Esophagus squamous epithelium (tissue), 5 donors: ENCODE data around the gene MEFV. TPM values are rescaled to one million over a fixed set of nuclear protein-coding genes. Genes with fewer than 3 reads are reported as not detected.
"Not testable (repeated sequence)": the region's sequence is repeated elsewhere in the genome, so short reads cannot be mapped to it uniquely, and the experiment has no call there.

Experiments
- DNase-seq: peaks from one replicate; lab custom pipeline; 2025; lab: John Stamatoyannopoulos, UW
- H3K27ac ChIP-seq, 4 donors: fragments of 200-600 bp; sonication (generic); one replicate each; pipeline ENCODE4 v1.5.1; 2016 to 2019; ENCODE audit warnings: mild to moderate bottlenecking in 1 of 4
- H3K27me3 ChIP-seq, 4 donors: fragments of 200-600 bp; sonication (generic); 1 replicate in 3 of 4; 2 replicates in 1 of 4; pipeline versions ENCODE4 v1.5.1 to v1.6.0; 2017 to 2021; ENCODE audit warnings: antibody characterized with exemption in 1 of 4
- H3K36me3 ChIP-seq, 3 donors: fragments of 200-600 bp; sonication (generic); one replicate each; pipeline ENCODE4 v1.5.1; 2016 to 2019
- H3K4me1 ChIP-seq, 3 donors: fragments of 200-600 bp; sonication (generic); one replicate each; pipeline ENCODE4 v1.5.1; 2017 to 2019
- H3K4me3 ChIP-seq, 4 donors: fragments of 200-600 bp; sonication (generic); 1 replicate in 3 of 4; 2 replicates in 1 of 4; pipeline ENCODE4 v1.5.1; 2016 to 2019; ENCODE audit warnings: mild to moderate bottlenecking in 2 of 4, moderate library complexity in 1 of 4
- H3K9me3 ChIP-seq, 3 donors: fragments of 200-600 bp; sonication (generic); one replicate each; pipeline ENCODE4 v1.5.1; 2016 to 2019
- POLR2A ChIP-seq, 4 donors: fragments of 450-650 bp; IDR thresholded peaks; one replicate each; pipeline ENCODE4 v1.6.1; 2017; ENCODE audit warnings: antibody characterized with exemption in 4 of 4, mild to moderate bottlenecking in 4 of 4, moderate library complexity in 3 of 4
- WGBS, 2 donors: methylation state at CpG; one replicate each; pipeline ENCODE4 v1.1.5; 2018; 5-methylcytosine and 5-hydroxymethylcytosine counted together
- intact Hi-C: fragments of 100-400 bp; cut with DNase I; formaldehyde crosslinking; loops from one replicate; pipeline ENCODE4 v1.15.0; 2022
- total RNA-seq, 4 donors: library from RNA; depleted of rRNA; stranded (reverse); fragments of >200 nt; gene quantifications; one replicate each; pipeline ENCODE4 v1.1.0, GENCODE V29; 2016
- TF ChIP-seq, protein P1 (sequence below), 6 experiments: fragments of 450-650 bp in 4 of 6; fragments of 200-600 bp in 2 of 6; sonication (generic) in 2 of 6; IDR thresholded peaks; one replicate each; pipeline ENCODE4 v1.5.1; 2016 to 2019; ENCODE audit warnings: antibody characterized with exemption in 6 of 6, mild to moderate bottlenecking in 4 of 6, moderate library complexity in 4 of 6
- donor health status: DM: yes; HTN: yes; CAD: no.

MEFV gene
- total RNA-seq, 4 donors from 2014 or later: 0.38 to 2.8 (median 1.5) TPM

DNA sequence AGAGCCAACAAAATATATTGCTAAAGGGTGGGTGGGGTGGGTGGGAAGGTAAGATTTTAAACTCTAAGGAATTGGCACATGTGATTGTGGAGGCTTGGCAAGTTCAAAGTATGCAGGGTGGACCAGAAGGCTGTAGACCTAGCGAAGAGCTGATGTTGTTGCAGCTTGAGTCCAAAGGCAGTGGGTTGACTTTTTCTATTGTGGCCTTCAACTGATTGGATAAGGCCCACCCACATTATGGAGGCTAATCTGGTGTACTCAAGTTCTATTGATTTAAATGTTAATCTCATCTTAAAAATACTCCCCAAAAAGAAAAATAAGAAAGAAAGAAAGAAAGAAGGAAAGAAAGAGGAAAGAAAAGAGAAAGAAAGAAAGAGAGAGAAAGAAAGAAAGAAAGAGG is 43.9 kb downstream of the MEFV start:
- intact Hi-C loops: no loop called here
- 54 to 69% methylated on average over 1 of the region's 1 CpG for WGBS, 2 donors

GRCh38 chr16:3212006-3212405 is 44.4 kb downstream of the MEFV start:
- DNase-seq: no peak
- Histone ChIP-seq H3K4me1 (no peaks in the 10 kb centered on the region), H3K27ac (no peak overlapping the region), H3K27me3 (peaks cover 0 to 16% (median 0%) of the 10 kb centered on the region in 4 donors), H3K9me3 (peaks cover 0 to 12% (median 0%) of the 10 kb centered on the region in 3 donors), H3K36me3 (no peaks in the 10 kb centered on the region), H3K4me3 (no peak overlapping the region)
- intact Hi-C loops: no loop called here
- 89 to 90% methylated on average over 3 of the region's 3 CpGs for WGBS, 2 donors
- no peak for TF ChIP-seq POLR2A (IDR thresholded peaks at IDR 0.05)
- TF ChIP-seq, protein P1, sequence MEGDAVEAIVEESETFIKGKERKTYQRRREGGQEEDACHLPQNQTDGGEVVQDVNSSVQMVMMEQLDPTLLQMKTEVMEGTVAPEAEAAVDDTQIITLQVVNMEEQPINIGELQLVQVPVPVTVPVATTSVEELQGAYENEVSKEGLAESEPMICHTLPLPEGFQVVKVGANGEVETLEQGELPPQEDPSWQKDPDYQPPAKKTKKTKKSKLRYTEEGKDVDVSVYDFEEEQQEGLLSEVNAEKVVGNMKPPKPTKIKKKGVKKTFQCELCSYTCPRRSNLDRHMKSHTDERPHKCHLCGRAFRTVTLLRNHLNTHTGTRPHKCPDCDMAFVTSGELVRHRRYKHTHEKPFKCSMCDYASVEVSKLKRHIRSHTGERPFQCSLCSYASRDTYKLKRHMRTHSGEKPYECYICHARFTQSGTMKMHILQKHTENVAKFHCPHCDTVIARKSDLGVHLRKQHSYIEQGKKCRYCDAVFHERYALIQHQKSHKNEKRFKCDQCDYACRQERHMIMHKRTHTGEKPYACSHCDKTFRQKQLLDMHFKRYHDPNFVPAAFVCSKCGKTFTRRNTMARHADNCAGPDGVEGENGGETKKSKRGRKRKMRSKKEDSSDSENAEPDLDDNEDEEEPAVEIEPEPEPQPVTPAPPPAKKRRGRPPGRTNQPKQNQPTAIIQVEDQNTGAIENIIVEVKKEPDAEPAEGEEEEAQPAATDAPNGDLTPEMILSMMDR (IDR thresholded peaks at IDR 0.05): no peak

More for the DNA sequence above, 43.9 kb downstream of the MEFV start:
- no peak for DNase-seq
- Histone ChIP-seq H3K4me1 (no peaks in the 10 kb centered on the region), H3K27ac (no peak overlapping the region), H3K27me3 (peaks cover 0 to 16% (median 0%) of the 10 kb centered on the region in 4 donors), H3K4me3 (no peak overlapping the region), H3K36me3 (no peaks in the 10 kb centered on the region), H3K9me3 (peaks cover 0 to 7% (median 0%) of the 10 kb centered on the region in 3 donors)
- no peak for TF ChIP-seq POLR2A (IDR thresholded peaks at IDR 0.05)
- TF ChIP-seq, protein P1 (IDR thresholded peaks at IDR 0.05): no peak

DNA sequence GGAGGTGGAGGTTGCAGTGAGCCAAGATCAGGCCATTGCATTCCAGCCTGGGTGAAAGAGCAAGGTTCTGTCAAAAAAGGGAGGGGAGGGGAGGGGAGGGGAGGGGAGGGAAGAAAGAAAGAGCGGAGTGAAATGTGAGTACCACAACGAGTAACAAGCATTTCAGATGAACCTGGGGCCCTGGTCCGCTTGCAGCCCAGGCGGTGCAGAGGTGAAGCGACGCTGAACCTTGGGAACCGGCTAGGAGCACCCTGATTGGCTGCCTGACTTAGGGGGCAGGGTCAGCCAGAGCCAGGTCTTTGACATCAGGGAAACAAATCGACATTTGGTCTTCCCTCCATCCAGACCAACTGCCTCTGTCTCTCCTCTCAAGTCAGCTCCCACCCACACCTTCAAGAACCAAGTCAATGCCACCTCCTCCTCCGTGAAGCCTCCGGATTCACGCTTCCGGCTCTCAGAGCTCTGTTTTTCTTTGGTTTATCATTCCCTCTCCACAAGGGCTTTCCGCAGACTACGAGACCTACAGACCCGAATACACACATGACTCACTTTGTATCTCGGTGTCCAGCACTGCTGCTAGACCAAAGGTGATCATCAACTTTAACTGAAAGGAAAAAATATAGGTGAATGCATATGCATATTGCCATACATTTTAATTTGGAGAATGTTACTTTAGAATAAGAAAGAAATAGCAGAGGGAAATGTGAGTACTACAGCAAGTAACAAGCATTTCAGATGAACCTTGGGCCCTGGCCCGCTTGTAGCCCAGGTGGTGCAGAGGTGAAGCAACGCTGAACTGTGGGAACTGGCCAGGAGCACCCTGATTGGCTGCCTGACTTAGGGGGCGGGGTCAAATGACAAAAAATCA is 49.1 kb downstream of the MEFV start:
- H3K27ac ChIP-seq: no peak overlapping the region
- H3K36me3 ChIP-seq: no peaks in the 10 kb centered on the region
- DNase-seq: no peak
- H3K4me1 ChIP-seq: no peaks in the 10 kb centered on the region
- TF ChIP-seq POLR2A (IDR thresholded peaks at IDR 0.05): no peak
- TF ChIP-seq, protein P1 (IDR thresholded peaks at IDR 0.05): no peak
- intact Hi-C loops: no loop called here
- H3K9me3 ChIP-seq: peaks cover 0 to 32% (median 11%) of the 10 kb centered on the region in 3 donors
- peaks cover 0 to 39% (median 0%) of the 10 kb centered on the region in 4 donors for H3K27me3 ChIP-seq
- H3K4me3 ChIP-seq: no peak overlapping the region
- WGBS, 2 donors: 64% methylated on average over 17 to 18 of the region's 19 CpGs

DNA sequence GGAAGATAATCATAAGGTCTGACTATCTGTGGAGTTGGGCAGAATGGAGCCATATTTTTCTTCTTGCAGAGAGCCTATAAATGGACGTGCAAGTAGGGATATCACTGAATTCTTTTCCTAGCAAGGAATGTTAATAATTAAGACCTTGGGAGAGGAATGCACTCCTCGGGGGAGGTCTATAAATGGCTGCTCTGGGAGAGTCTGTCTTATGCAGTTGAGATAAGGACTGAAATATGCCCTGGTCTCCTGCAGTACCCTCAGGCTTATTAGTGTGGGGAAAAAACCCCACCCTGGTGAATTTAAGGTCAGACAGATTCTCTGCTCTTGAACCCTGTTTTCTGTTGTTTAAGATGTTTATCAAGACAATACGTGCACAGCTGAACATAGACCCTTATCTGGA is 50.5 kb downstream of the MEFV start:
- H3K4me1 ChIP-seq, intact Hi-C loops: not testable (repeated sequence)
- H3K27me3 ChIP-seq: peaks cover 0 to 47% (median 0%) of the 10 kb centered on the region in 4 donors

DNA sequence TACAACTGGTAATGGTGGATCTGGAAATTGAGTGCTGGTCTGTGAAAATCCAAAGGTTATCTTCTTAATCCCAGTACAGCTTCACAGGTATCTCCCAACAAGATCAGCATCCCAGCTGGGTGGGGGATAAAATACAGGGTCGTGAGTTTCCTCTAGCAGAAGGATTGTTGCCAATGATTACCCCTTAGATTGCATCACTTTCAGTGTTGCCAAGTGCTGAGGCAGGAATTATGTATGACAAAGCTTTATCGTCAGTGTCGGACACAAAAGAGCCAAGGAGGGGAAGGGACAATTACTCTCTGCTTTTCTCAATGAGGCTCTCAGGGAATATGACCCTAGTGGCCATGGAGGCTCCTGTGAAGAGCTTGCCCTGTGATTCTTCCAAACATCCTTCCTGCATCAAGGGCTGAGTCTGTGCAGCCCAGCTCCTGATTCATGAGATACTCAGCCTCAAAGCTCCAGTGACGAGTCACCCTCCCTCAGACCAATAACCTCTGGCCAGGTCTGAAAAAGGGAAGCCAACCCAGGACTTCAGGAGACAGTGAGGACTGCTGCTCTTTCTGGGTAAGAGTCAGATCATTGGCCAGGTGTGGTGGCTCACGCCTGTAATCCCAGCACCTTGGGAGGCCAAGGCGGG is 53.4 kb downstream of the MEFV start:
- DNase-seq: no peak
- 59 to 72% methylated on average over 3 of the region's 6 CpGs for WGBS, 2 donors
- Histone ChIP-seq H3K9me3 (peaks cover 0 to 30% (median 11%) of the 10 kb centered on the region in 3 donors), H3K4me3 (no peak overlapping the region), H3K4me1 (no peaks in the 10 kb centered on the region), H3K27ac (no peak overlapping the region), H3K36me3 (no peaks in the 10 kb centered on the region), H3K27me3 (peaks cover 0 to 58% (median 0%) of the 10 kb centered on the region in 4 donors)
- intact Hi-C loops: no loop called here
- TF ChIP-seq POLR2A (IDR thresholded peaks at IDR 0.05): no peak
- TF ChIP-seq, protein P1 (IDR thresholded peaks at IDR 0.05): no peak

More for the DNA sequence above, 50.5 kb downstream of the MEFV start:
- DNase-seq, H3K4me3 ChIP-seq, H3K36me3 ChIP-seq, H3K27ac ChIP-seq: not testable (repeated sequence)
- H3K9me3 ChIP-seq: peaks cover 0 to 32% (median 11%) of the 10 kb centered on the region in 3 donors
- WGBS, 2 donors: 60 to 68% methylated on average over 3 of the region's 3 CpGs
